Endothelial cell of hepatic sinusoid (primary cell): ENCODE results near the gene FSTL3.
"Not testable (repeated sequence)": the region's sequence is repeated elsewhere in the genome, so short reads cannot be mapped to it uniquely, and the experiment has no call there.

Experiments
- in situ Hi-C: cut with HindIII; loops from 2 replicates; pipeline ENCODE4 v1.10.0; 2017; ENCODE audit warnings: low sequenced_read_pairs

FSTL3 gene

DNA sequence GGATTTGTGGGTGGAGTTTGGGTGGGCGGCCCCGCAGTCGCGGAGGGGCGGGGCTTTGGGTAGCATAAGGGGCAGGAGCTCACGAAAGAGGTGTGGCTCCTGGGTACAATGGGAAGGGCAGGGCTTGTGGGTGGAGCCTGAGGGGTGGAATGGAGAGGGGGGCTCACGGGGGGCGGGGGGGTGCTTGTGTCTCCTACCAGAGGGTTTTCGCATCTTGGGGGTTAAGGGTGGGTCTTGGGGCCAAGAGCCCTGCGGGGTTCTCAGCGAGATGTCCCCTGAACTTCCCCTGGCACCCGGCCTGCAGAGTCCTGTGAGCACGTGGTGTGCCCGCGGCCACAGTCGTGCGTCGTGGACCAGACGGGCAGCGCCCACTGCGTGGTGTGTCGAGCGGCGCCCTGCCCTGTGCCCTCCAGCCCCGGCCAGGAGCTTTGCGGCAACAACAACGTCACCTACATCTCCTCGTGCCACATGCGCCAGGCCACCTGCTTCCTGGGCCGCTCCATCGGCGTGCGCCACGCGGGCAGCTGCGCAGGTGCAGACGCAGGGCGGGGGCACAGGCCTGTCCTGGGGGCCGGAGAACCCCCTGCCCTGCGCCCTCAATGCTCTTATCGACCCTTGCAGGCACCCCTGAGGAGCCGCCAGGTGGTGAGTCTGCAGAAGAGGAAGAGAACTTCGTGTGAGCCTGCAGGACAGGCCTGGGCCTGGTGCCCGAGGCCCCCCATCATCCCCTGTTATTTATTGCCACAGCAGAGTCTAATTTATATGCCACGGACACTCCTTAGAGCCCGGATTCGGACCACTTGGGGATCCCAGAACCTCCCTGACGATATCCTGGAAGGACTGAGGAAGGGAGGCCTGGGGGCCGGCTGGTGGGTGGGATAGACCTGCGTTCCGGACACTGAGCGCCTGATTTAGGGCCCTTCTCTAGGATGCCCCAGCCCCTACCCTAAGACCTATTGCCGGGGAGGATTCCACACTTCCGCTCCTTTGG, 5.1 kb downstream of the FSTL3 start:
- in situ Hi-C loops: no loop called here

DNA sequence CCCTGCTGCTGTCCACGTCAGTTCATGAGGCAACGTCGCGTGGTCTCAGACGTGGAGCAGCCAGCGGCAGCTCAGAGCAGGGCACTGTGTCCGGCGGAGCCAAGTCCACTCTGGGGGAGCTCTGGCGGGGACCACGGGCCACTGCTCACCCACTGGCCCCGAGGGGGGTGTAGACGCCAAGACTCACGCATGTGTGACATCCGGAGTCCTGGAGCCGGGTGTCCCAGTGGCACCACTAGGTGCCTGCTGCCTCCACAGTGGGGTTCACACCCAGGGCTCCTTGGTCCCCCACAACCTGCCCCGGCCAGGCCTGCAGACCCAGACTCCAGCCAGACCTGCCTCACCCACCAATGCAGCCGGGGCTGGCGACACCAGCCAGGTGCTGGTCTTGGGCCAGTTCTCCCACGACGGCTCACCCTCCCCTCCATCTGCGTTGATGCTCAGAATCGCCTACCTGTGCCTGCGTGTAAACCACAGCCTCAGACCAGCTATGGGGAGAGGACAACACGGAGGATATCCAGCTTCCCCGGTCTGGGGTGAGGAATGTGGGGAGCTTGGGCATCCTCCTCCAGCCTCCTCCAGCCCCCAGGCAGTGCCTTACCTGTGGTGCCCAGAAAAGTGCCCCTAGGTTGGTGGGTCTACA, 6.6 kb downstream of the FSTL3 start:
- in situ Hi-C loops: no loop called here

GRCh38 chr19:685454-685931, 9.3 kb downstream of the FSTL3 start:
- in situ Hi-C loops: no loop called here

GRCh38 chr19:686589-687297, 10.6 kb downstream of the FSTL3 start:
- in situ Hi-C loops: no loop called here

DNA sequence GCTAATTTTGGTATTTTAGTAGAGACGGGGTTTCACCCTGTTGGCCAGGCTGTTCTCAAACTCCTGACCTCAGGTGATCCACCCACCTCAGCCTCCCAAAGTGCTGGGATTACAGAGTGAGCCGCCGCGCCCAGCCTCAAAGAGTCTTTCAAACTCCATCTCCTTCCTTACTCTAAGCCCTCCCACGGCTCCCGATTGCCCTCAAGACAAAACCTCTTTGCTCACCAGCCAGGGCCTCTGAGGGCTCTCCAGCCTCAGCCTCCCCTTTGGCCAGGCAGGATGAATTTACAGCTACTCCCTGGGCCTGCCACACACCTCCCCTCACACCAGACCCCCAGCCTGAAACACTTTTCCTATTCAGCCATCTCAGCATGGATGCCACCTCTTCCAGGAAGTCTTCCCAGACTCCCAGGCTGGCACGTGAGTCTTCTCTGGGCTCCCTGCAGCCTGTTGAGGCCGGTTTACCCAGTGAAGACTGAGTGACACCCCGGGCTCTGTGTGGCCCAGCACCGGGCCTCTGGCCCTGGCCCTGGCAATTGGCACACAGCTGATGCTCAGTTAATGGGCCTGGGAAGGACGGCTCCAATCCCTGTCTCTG, 11.5 kb downstream of the FSTL3 start:
- in situ Hi-C loops: no loop called here

DNA sequence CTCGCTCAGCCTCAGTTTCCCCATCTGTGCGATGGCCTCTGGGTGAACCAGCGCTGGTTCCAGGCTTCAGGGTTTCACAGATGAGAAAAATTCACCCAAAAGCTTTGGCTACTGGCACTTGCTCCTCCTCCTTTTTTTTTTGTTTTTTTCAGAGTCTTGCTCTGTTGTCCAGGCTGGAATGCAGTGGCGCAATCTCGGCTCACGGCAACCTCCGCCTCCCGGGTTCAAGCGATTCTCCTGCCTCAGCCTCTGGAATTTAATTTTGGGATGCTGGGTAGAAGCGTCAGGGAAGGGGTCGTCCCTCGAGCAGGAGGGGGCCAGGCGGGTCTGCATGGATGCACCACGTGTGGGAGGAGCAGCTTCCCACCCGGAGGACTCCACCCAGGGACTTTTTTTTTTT, 12.0 kb downstream of the FSTL3 start:
- in situ Hi-C loops: no loop called here

DNA sequence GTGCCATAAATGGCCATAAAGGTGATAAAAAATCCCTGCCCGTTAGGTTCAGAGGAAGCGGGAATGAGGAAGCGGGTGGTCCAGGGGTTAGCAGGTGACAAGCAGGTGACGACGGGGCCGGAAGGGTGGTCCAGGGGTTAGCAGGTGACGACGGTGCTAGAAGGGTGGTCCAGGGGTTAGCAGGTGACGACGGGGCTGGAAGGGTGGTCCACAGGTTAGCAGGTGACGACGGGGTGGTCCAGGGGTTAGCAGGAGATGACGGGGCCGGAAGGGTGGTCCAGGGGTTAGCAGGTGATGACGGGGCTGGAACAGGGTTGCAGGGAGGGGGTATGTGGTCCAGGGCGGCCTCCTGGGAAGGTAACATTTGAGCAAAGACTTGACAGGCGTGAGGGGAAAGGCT, 12.8 kb downstream of the FSTL3 start:
- in situ Hi-C loops: no loop called here

DNA sequence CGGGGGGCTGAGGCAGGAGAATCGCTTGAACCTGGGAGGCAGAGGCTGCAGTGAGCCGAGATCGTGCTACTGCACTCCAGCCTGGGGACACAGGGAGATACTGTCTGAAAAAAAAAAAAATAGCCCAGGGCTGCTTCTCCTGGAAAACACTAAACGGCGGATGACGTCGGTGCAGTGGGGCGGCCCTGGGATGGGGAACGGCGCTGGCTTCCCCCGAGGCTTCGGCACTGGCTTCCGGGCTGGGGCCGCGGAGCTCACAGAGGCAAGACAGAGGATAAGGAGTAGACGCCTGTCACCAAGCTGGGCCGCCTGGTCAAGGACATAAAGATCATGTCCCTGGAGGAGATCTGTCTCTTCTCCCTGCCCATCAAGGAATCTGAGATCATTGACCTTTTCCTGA, 14.0 kb downstream of the FSTL3 start:
- in situ Hi-C loops: no loop called here

DNA sequence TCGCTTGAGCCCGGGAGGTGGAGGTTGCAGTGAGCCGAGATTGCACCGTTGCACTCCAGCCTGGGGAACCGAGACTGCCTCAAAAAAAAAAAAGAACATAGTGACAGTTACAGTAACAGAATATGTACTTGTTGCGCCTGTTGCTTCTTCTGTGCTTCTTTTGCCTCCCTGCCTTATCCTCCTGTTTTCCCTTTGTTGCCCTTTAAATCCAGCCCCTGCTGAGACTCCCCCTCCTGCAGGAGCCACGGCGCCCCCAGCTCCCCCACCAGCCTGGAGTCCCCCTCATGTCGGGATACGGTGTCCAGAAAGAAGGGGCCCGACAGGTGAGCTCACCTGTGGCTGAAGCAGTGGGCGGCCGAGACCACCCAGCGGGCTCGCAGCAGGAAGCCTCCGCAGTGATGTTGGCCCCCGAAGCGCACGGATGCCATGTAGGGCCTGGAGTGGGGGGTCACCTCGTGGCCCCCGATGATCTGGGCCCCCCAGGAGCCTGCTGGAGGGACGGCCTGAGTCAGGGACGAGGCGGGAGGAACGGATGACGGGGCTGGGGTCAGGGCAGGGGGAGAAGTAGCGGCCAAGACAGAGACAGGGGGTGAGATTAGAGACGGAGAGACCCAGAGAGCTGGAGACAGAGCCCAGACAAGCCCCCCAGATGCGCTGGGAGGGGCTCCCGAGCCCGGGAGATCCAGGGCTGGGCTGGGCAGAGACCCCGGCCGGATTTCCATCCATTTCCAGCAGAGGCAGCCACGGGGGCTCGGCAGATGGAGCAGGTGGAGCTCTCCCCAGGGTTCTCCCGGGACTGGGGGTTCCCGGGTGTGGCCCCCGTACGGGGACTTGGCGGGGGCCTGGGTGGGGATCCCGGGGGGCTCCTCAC, 18.5 kb downstream of the FSTL3 start:
- in situ Hi-C loops: no loop called here

DNA sequence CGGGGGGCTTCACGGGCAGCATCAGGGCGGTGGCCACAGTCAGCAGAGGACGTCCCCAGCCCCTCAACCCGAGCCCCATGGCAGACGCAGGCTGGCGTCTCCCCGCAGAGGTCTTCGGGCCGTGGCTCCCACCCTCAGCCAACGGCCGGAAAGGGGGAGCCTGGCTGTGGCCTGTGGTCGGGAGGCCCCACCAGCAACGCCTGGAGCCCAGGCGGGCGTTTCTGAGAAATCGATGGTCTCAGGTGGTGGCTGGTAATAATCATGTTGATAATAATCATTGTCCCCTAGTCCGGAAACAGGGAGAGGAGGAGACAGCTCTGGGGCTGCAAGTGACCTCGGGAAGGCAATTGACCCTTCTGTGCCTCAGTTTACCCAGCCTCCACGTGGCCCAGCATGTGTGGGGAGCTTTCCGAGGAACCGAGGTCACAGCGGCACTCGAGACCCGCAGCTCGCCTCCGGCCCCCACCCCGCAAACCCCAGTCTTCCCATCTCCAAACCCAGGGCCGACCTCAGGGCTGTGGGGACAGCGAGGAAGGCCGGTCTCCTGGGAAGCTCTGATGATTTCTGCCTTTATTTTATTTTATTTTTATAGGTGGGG, 19.3 kb downstream of the FSTL3 start, which contains the start of gene PRSS57:
Gene PRSS57 (minus strand): TSS at position 101 of the 598 bp plus-strand sequence. CDS start 22 bp downstream, at position 79.
- in situ Hi-C loops: no loop called here

DNA sequence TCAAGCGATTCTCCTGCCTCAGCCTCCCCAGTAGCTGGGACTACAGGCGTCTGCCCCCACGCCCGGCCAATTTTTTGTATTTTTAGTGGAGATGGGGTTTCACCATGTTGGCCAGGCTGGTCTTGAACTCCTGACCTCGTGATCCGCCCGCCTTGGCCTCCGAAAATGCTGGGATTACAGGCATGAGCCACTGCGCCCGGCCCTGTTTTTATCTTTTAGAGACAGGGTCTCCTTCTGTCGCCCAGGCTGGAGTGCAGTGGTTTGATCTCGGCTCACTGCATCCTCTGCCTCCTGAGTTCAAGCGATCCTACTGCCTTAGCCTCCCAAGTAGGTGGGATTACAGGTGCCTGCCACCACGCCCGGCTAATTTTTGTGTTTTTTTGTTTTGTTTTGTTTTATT, 22.3 kb downstream of the FSTL3 start:
- in situ Hi-C loops: not testable (repeated sequence)

GRCh38 chr19:699885-700284, 23.7 kb downstream of the FSTL3 start:
- in situ Hi-C loops: not testable (repeated sequence)

- in situ Hi-C loops: not testable (repeated sequence)
These were observed 26.7 kb downstream of the FSTL3 start for GRCh38 chr19:702847-703246.

GRCh38 chr19:703329-703650, 27.1 kb downstream of the FSTL3 start:
- in situ Hi-C loops: no loop called here

GRCh38 chr19:703651-704446, 27.7 kb downstream of the FSTL3 start:
- in situ Hi-C loops: no loop called here

DNA sequence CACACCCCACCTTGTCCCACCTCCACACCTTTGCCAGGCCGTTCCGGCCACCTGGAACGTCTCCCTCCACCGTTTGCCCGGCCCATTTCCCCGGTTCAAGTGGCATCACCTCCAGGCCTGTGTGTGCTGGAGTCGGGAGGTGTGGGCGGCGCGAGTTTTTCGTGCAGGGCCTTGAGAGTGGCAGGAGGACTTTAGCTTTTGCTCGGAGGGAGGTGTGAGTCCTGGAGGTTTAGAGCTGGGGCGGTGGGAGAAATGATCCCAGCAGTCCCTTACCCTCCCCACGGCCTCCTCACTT, 28.2 kb downstream of the FSTL3 start:
- in situ Hi-C loops: no loop called here

DNA sequence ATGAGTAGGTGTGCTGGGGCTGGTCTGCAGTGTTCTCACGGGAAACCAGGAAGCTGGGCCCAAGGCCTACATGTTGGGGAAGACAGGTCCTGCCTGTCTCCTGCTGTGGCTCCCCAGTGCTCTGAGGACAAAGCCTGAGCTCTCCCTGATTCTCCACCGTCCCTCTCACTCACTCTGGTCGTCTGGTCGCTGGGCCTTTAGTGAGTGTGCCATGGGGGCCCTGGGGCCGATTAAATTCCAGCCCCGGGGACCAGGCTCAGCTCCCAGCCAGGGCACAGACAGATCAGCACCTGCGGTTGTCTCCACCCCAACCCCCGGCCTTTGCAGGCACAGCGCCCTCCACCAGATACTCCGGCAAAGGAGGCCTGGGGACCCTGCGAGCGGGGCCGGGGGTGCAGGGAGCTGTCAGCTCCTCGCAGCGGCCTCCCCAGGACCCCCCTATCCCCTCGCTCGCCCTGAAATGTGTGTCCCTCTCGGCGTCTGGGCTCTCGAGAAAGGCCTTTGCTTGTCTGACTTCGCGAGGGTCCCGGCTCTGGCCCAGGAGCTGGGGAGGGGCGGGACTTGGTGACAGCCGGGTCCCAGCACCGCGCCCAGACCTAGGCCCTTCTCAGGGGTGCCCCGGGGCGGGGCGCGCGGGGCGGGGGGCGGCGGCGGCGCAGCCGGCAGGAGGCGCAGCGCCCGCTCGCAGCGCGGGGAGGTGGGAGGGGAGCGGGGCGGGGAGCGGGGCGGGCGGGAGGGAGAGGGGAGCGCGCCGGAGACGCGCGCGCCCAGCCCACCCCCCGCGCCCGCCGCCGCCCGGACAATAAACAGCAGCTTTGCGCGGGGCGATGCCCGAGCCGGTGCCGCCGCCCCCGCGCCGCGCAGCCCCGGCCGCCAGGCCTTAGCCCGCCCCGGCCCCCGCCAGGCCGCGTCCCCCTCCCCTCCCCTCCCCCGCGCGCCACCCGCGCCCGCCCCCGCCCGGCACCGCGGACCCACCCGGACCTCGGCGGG, 32.3 kb downstream of the FSTL3 start, which contains the start of gene PALM:
Gene PALM (plus strand): TSS at position 782 of the 990 bp plus-strand sequence. CDS start 212 bp downstream, outside the sequence.
- in situ Hi-C loops: no loop called here
